ENCODE data around the gene FERMT3.
"Not testable (repeated sequence)": the region's sequence is repeated elsewhere in the genome, so short reads cannot be mapped to it uniquely, and the experiment has no call there.

FERMT3 gene

DNA sequence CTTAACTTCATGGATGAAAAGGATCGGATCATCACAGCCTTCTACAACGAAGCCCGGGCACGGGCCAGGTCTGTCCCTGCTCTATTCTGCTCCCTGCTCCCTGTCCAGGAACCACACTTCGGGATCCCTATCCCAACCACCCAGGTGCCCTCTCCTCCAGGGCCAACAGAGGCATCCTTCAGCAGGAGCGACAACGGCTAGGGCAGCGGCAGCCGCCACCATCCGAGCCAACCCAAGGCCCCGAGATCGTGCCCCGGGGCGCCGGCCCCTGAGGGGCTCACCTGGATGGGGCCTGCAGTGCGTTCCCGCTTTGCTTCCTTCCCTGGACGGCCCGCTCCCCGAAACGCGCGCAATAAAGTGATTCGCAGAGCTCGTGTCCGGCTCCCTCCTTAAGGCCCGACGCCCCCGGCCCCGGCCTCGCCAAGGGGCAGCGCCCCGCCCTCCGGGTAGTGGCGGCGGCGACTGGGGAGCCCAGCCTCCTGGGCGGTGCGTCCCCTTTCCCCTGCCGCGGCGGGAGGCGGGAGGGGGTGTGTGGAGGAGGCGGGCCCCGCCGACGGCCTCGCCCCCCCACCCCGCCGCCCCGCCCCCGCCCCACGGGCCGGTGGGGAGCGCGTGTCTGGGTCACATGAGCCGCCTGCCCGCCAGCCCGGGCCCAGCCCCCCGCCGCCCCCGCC lies 27.5 kb downstream of the FERMT3 start, which contains the start of gene VEGFB:
Gene VEGFB (plus strand): TSS at position 672 of the 674 bp plus-strand sequence. CDS start 250 bp downstream, outside the sequence.
- peak in 1 of 3 donors; percentile 63 for DNase-seq (ENCODE audit: low read depth in 2 of 3, low spot score in 1 of 3)

DNA sequence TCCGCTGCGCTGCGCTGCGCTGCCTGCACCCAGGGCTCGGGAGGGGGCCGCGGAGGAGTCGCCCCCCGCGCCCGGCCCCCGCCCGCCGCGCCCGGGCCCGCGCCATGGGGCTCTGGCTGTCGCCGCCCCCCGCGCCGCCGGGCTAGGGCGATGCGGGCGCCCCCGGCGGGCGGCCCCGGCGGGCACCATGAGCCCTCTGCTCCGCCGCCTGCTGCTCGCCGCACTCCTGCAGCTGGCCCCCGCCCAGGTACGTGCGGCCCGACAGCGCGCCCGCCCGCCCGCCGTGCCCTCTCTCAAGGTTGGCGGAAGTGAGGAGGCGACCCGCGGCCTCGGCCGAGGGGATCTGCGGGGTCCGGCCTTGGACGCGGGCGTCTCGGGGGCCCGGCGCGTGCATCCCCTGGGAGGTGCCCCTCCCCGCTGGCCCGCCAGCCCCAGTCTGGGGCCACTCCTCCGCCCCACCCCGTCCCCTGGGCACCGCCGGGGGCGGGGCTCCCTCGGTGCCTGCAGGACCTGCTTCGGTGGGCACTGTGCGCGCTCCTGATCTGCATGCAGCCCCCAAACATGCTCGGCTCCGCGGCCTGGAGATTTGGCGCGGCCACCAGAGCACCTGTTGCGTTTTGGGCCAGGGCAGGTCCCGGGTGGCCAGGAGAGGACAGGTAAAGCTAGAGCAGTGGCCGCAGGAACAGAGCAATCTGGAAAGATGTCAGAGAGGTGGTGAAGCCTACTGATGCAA lies 28.3 kb downstream of the FERMT3 start:
- DNase-seq (ENCODE audit: low read depth in 2 of 3, low spot score in 1 of 3), result no peak

DNA sequence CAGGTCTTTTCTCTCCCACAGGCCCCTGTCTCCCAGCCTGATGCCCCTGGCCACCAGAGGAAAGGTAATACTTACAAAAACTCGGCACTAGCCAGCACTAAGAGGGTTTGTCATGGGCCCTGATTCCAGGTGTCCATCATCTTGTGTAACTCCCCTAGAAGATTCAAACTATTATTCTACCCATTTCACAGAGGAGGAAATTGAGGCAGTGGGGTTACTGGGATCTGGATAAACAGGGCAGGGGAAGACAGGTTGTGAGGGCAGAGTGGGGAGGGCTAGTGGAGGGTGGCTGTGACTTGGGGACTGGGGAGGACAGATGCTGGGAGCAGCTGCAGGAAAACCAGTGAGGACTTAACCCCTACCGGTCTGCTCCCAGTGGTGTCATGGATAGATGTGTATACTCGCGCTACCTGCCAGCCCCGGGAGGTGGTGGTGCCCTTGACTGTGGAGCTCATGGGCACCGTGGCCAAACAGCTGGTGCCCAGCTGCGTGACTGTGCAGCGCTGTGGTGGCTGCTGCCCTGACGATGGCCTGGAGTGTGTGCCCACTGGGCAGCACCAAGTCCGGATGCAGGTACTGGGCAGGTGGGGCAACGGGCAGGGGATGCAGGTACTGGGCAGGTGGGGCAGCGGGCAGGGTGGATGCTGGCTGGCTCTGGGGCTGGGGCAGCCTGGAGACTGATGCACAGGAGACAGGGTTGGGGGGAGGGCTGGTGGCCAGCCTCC lies 29.1 kb downstream of the FERMT3 start:
- no peak for DNase-seq (ENCODE audit: low read depth in 2 of 3, low spot score in 1 of 3)

- no peak for DNase-seq (ENCODE audit: low read depth in 2 of 3, low spot score in 1 of 3)
These were observed 31.0 kb downstream of the FERMT3 start for GRCh38 chr11:64237484-64237951.

GRCh38 chr11:64238076-64238475 lies 31.6 kb downstream of the FERMT3 start:
- DNase-seq (ENCODE audit: low read depth in 2 of 3, low spot score in 1 of 3), result no peak

- no peak for DNase-seq (ENCODE audit: low read depth in 2 of 3, low spot score in 1 of 3)
These were observed 32.5 kb downstream of the FERMT3 start for GRCh38 chr11:64238999-64239398.

DNA sequence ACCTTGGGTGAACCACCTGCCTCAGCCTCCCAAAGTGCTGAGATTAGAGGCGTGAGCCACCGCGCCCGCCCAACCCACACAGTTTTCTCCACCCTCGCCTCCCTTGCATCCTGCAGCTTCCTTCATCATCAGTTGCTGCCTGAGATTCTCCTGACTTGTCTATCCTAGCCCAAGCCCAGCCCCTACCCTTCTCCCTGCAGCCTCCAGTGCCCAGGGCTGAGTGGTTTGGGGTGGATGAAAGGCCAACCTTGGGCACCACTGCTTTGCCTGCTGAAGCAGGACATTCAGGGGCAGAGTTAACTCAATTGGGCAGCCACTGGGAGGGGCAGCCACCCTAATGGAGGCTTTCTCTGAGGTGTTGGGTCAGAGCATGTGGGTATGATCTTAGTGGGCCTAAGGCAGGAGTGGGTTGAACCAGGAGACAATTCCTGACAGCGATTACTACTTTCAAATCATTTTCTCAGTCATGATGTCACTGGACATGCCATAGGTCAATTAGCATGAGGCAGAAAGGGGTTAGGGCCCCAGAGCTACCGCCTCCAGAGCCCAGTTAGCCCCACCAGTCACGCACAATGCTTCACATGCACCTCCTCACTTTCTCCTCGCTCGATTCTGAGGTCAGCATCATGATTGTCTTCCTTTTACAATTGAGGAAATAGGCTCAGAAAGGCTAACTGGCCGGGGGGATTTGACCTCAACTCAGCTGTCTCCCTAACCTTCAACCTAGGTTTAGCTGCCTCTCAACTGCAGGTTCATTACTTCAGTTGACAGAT lies 33.3 kb downstream of the FERMT3 start:
- DNase-seq (ENCODE audit: low read depth in 2 of 3, low spot score in 1 of 3), result no peak

DNA sequence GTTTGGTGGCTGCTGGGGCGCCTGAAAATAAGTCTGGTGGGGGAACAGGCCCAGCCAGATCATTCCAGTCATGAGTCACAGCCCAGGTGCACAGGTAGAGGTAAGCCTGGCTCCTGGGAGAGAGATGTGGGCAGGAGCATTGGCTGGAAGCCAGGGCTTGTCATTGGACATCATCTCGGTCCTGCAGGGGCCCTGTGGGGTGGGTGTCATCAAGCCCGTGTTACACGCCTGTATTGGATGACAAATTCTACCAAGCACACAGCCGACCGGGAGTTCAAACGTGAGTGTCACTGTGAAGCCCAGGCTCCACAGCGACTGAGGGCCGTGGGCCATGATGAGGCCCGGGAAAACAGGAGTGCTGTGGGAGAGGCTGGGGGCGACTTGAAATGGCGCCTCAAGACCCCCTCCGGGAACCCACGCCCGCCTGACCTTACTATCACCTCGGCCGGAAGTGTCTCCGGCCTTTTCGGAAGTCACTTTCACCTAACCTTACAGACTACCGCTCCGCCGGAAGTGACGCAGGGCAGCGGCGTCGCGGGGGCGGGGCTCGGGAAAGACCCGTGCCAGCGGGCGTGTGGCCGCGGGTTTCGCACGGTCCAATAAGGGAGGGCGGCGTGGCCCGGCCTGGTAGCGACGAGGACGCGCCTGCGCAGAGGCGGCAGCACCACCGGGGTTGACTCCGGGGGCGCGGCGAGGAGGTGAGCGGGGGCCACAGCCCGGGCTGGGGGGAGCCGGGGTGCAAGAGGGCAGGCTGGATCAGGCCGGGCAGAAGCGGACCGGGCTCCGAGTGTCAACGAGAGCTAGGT lies 34.1 kb downstream of the FERMT3 start, which contains the start of gene FKBP2:
Gene FKBP2 (plus strand): TSS at position 661 of the 806 bp plus-strand sequence. CDS start 1,293 bp downstream, outside the sequence.
- DNase-seq (ENCODE audit: low read depth in 2 of 3, low spot score in 1 of 3), result peak; percentile 92 to 97 (median 94)

DNA sequence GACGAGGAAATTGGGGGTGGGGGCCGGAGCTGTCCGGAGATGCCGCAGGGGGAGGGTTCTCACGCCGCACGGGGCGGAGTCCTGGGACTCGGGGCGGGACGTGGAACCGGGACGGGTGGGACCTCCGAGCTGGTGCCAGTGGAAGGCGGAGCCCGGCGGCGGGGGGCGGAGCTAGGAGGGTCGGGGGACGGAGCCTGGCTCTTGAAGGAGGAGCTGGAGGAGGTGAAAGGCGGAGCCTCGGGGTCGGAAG lies 34.6 kb downstream of the FERMT3 start:
- DNase-seq (ENCODE audit: low read depth in 2 of 3, low spot score in 1 of 3), result peak in 2 of 3 donors; percentile 100

GRCh38 chr11:64241491-64242374 lies 35.2 kb downstream of the FERMT3 start:
- DNase-seq (ENCODE audit: low read depth in 2 of 3, low spot score in 1 of 3), result peak in 1 of 3 donors; percentile 100

GRCh38 chr11:64243236-64243854 lies 36.8 kb downstream of the FERMT3 start:
- DNase-seq (ENCODE audit: low read depth in 2 of 3, low spot score in 1 of 3), result no peak

DNA sequence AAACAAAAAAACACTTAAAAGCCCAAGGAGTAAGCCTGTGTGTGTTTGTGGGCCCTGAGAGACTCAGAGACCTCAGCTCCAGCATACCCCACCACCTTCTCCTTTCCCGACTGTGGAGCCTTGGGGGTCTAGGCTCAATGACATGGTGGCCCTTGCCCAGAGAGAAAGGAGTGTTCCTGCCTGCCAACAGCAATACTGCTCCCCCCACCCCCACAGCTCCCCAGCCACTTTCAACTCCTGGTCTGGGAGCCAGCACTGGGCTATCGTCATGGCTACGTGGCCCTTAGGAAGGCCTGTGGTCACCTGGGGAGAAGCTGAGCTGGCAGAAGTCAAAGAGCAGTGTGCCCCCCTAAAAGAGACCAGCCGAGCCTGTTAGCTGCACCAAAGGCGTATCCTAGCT lies 37.6 kb downstream of the FERMT3 start:
- no peak for DNase-seq (ENCODE audit: low read depth in 2 of 3, low spot score in 1 of 3)

DNA sequence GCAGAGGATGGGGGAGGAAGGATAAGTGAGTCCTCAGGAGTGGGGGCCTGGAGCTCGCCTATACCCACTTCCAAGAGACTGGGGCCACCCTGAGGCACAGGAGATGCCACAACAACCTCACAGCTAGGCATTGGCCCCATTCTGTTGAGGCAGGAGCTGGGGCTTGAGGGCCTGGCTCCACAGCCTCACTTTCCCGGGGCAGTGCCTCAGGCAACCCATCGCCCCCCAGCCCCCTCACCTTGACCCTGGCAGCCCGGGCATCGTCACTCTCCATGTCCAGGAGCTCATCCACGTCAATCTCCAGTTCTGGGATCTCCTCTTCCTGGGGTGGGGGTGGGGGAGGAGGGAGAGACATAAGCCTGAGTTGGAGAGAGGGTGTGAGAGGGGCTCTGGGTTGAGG lies 38.4 kb downstream of the FERMT3 start:
- DNase-seq (ENCODE audit: low read depth in 2 of 3, low spot score in 1 of 3), result no peak

DNA sequence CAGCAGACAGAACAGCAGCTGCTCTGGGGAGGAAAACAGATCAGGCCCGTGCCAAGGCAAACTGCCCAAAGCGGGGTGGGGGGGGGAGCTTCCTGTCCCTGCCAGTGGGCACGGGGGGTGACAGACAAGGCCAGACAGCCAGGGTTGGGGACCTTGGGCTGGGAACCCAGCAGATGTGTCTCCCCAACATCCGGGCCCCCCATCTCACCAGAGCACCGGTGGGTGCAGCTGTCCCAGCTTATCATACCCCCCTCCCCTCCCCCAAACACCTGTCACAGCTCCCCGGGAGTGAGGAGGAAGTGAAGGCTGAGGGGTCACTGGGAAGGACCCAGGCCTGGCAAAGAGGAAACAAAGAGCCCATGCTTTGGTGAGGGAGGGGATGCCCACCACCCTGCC lies 38.9 kb downstream of the FERMT3 start:
- DNase-seq (ENCODE audit: low read depth in 2 of 3, low spot score in 1 of 3), result no peak

DNA sequence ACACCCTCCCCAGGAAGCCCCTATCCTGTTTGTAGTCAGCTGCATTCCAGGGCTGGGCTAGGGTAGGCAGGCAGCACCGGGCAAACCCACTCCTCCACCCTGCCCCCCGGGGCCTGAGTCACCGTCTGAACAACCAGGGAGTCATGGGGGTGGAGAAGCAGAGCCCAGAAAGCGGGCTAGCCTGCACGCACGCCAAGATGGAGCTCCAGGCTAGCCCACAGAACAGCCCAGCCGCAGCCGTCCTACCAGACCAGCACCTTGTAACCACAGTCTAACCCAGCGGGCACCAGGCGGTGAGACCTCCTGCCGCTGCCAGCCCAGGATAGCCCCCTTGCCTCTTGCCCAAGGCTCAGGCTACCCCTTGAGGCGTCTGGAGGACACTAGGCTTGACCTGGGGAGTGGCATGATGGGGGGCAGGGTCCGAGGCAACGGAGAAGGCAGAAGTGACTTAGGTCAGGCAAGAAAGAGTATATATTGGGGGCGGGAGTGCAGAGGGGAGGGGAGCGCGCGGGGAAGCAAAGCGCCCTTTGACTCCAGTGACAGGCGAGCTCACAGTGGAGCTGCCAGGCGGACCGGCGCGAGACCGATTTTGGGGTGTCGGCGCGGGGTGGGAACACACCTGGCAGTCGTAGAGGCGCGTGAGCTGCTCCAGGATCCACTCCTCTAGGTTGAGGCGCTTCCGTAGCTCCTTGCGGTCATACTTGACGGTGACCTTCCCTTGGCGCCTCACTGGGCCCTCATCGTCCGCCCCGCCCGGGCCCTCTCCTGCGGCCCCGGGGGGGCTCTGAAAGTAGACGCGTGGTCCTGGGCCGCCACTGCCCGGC lies 39.5 kb downstream of the FERMT3 start:
- DNase-seq (ENCODE audit: low read depth in 2 of 3, low spot score in 1 of 3), result peak; percentile 67 to 76 (median 72)

GRCh38 chr11:64246621-64246870 lies 40.0 kb downstream of the FERMT3 start:
- DNase-seq (ENCODE audit: low read depth in 2 of 3, low spot score in 1 of 3), result not testable (repeated sequence)

- DNase-seq (ENCODE audit: low read depth in 2 of 3, low spot score in 1 of 3), result peak; percentile 66 to 78 (median 69)
These were observed 40.6 kb downstream of the FERMT3 start, which contains the start of gene PPP1R14B for GRCh38 chr11:64246871-64247728. TSS of gene PPP1R14B (minus strand) at chr11:64246943. CDS start at chr11:64246673, 270 bp downstream.

All from stimulated activated CD4-positive, alpha-beta T cell treated with anti-CD3 and anti-CD28 coated beads, Interleukin-12 subunit alpha, Interleukin-12 subunit beta, amount 100 ng/mL, for 48 hours (primary cell).